ENCODE results near the gene IVD. TPM values are rescaled to one million over a fixed set of nuclear protein-coding genes. Genes with fewer than 3 reads are reported as not detected.

IVD gene
- total and polyA plus RNA-seq, 9 of the 15 experiments (the other 6 are each of a cell fraction or from before 2014, with no cell fraction given): 0.15 to 4.5 (median 2.4) TPM

DNA sequence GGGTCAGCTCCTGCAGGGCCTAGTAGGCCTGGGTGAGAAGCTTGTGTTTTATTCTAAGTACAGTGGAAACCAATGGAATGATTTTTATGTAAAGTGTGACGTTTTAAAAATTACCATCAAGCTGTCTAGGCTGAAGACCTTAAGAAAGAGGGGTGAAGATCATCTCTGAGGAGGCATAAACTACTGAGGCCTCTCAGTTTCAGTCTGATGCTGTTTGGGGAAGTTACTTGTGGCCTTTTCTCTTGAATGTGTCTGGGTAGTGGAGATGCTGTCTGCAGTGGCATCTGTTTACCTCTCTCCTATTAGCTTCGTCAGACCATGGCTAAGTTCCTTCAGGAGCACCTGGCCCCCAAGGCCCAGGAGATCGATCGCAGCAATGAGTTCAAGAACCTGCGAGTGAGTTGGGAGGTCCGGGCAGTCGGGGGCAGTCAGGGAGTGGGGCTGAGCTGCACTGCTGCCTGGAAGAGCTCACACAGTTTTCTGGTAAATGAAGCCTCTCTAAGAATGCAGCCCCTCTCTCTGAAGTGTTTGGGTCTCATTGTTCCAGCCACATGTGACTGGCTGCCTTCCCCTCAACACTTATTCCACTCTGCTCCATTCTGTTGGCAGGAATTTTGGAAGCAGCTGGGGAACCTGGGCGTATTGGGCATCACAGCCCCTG, 1.9 kb downstream of the IVD start:
- ATAC-seq: no peak
- Histone ChIP-seq H3K9me3 (replicated peaks; ENCODE audit: control insufficient read depth, insufficient read depth, low read depth, low read length) (no peaks in the 10 kb centered on the region), H3K9ac (ENCODE audit: insufficient read depth in 1 of 2, low read depth in 2 of 2, low read length in 2 of 2) (no peak overlapping the region), H3K4me2 (ENCODE audit: insufficient read depth, low read length) (no peak overlapping the region), H3K27ac (ENCODE audit: extremely low read depth, low read depth, low read length) (no peak overlapping the region), H3K79me2 (ENCODE audit: control insufficient read depth, insufficient read depth, low read length) (no peaks in the 10 kb centered on the region), H3K4me1 (replicated peaks in 1 of 2; ENCODE audit: control insufficient read depth in 2 of 2, insufficient read depth in 2 of 2, low read length in 2 of 2) (peaks cover 0 to 8% of the 10 kb centered on the region in 2 experiments; a peak in 1 of 5 replicates), H4K20me1 (replicated peaks; ENCODE audit: control insufficient read depth, insufficient read depth, low read length) (no peaks in the 10 kb centered on the region), H2AFZ (ENCODE audit: low read depth, low read length) (no peak overlapping the region), H3K27me3 (ENCODE audit: control insufficient read depth in 2 of 2, insufficient read depth in 2 of 2, low read length in 2 of 2) (no peaks in the 10 kb centered on the region), H3K4me3 (no peak overlapping the region), H3K9me1 (ENCODE audit: control insufficient read depth, insufficient read depth, low read length) (no peaks in the 10 kb centered on the region), H3K36me3 (ENCODE audit: control insufficient read depth, insufficient read depth, low read length) (0 out of 3 replicates have a peak, but pooled peaks cover 3% of the 10 kb centered on the region)
- ChIA-PET CTCF (ENCODE audit: low intra/inter-chr PET ratio) (no interaction called here), POLR2A (interaction anchor here (1.0 to 2.9 kb wide), 2 partner anchors 10 kb away, joined by 3 to 11 read pairs; no protein-coding TSS in a partner anchor)
- no peak for FAIRE-seq
- no peak for DNase-seq (ENCODE audit: extremely low read depth in 1 of 4, low spot score in 3 of 4)
- in situ Hi-C loops (cut with MboI) (no loop called here), intact Hi-C loops (cut with micrococcal nuclease) (no loop called here)
- BruUV-seq (replicated peaks): no TSS peak
- WGBS (ENCODE audit: insufficient coverage, low coverage, missing lambda C conversion rate): 47% methylated on average over 8 of the region's 8 CpGs
- TF ChIP-seq ZNF75A (CRISPR knock-in tag; IDR thresholded peaks at IDR 0.05) (no peak), ZNF445 (CRISPR knock-in tag; IDR thresholded peaks at IDR 0.05; ENCODE audit: low read depth) (no peak), ZBTB1 (CRISPR knock-in tag; IDR thresholded peaks at IDR 0.05; ENCODE audit: borderline replicate concordance, low read depth) (no peak), POLR2G (IDR thresholded peaks at IDR 0.05; ENCODE audit: low read depth, low read length) (no peak), CXXC5 (CRISPR knock-in tag; IDR thresholded peaks at IDR 0.05) (no peak), BRD9 (IDR thresholded peaks at IDR 0.05; ENCODE audit: low read depth, partially characterized antibody) (no peak), GATAD2B (IDR thresholded peaks at IDR 0.05; ENCODE audit: borderline replicate concordance) (no peak), PHF21A (IDR thresholded peaks at IDR 0.05; ENCODE audit: borderline replicate concordance, low read depth) (no peak), SMARCE1 (IDR thresholded peaks at IDR 0.05) (no peak), RAD21 (CRISPR knock-in tag; conservative IDR thresholded peaks at IDR 0.05 in 1 of 2, IDR thresholded peaks at IDR 0.05 in 1 of 2) (no peak), ZFP36 (IDR thresholded peaks at IDR 0.05; ENCODE audit: low read depth, low read length, partially characterized antibody) (no peak), HDGF (IDR thresholded peaks at IDR 0.05) (no peak), ZBED1 (IDR thresholded peaks at IDR 0.05) (no peak), RB1 (IDR thresholded peaks at IDR 0.05; ENCODE audit: low read depth) (no peak), SP1 (CRISPR knock-in tag; IDR thresholded peaks at IDR 0.05) (no peak), ETV6 (IDR thresholded peaks at IDR 0.05; ENCODE audit: borderline replicate concordance in 1 of 2, low read depth in 2 of 2, low read length in 1 of 2) (no peak), ETV6 (CRISPR knock-in tag; IDR thresholded peaks at IDR 0.05; ENCODE audit: borderline replicate concordance) (no peak), ZNF224 (CRISPR knock-in tag; IDR thresholded peaks at IDR 0.05) (no peak)
- TF ChIP-seq, protein P1, sequence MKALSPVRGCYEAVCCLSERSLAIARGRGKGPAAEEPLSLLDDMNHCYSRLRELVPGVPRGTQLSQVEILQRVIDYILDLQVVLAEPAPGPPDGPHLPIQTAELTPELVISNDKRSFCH (CRISPR knock-in tag; IDR thresholded peaks at IDR 0.05): no peak
- TF ChIP-seq, protein P1 (tag; IDR thresholded peaks at IDR 0.05): no peak
- TF ChIP-seq, protein P2, sequence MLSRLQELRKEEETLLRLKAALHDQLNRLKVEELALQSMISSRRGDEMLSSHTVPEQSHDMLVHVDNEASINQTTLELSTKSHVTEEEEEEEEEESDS (CRISPR knock-in tag; IDR thresholded peaks at IDR 0.05): no peak
- TF ChIP-seq, protein P3, sequence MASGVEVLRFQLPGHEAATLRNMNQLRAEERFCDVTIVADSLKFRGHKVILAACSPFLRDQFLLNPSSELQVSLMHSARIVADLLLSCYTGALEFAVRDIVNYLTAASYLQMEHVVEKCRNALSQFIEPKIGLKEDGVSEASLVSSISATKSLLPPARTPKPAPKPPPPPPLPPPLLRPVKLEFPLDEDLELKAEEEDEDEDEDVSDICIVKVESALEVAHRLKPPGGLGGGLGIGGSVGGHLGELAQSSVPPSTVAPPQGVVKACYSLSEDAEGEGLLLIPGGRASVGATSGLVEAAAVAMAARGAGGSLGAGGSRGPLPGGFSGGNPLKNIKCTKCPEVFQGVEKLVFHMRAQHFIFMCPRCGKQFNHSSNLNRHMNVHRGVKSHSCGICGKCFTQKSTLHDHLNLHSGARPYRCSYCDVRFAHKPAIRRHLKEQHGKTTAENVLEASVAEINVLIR (CRISPR knock-in tag; IDR thresholded peaks at IDR 0.05): no peak
